HG03571 (cell line): Measurements from ENCODE around the gene RFX7.

Experiments used
- ATAC-seq: cut with Tn5 transposase; IDR thresholded peaks from one replicate; pipeline ENCODE4 v1.9.1; 2021; ENCODE audit not compliant: unreplicated experiment

RFX7 gene

DNA sequence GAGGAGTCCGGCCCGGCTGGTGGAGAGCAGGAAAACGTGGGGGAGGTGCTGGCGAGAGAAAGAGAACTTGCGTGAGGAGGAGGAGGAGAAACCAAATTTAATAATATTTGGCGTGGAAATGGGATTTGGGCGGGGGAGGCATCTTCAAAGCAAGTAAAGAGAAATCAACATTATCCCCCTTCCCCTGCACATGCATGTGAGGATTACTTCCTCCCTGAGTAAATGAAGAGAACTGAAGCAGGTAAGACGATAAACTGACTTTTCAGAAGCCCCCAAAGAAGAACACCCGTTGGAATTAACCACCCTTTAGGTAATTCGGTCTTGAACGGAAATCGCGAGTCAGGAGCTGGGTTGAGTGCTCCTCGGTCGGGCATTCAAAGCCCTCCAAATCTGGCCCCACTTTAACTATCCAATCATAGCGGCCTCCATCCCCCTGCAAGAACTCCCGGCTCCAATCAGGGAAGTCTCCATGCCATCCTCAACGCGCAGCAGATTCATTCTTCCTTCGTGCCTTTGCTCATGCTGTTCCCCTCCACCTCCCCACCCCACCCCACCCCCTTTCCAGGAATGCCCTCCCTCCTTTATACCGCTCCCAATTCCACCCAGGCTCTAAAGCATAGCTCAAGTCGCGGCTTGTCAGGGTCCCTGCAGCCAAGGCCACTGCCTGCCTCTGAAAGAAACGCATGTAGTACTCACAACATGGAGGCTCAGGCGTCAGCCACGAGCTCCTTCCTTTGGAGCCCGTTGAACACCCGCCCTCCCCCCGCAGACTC is 545 bp upstream of the RFX7 start:
- no peak for ATAC-seq

DNA sequence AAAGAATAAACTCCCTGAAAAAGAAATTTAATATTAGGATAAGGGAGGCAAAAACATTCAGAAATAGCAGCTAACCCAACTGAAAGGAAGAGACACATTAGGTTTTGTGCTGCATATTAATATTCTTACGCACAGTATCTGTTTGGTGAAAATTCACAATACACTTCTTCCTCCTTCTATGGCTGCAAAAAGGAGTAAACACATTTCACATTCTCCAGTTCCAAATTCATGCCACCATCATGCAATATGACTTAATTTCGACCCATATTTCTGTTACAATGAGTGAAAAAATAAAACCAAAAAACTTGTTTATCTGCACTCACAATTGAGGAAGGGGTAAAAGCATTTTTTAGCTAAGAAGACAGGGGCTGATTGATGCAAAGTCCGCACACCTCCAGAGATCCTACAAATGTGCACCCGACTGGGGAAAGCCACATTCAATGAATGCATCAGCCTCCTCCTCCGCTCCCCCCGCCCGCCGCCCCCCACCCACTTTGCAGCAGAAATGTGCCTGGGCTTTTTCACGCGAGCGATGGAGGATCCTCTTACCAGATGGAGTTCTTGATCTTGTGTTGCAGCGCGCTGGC is 1.0 kb downstream of the RFX7 start:
- ATAC-seq: no peak

DNA sequence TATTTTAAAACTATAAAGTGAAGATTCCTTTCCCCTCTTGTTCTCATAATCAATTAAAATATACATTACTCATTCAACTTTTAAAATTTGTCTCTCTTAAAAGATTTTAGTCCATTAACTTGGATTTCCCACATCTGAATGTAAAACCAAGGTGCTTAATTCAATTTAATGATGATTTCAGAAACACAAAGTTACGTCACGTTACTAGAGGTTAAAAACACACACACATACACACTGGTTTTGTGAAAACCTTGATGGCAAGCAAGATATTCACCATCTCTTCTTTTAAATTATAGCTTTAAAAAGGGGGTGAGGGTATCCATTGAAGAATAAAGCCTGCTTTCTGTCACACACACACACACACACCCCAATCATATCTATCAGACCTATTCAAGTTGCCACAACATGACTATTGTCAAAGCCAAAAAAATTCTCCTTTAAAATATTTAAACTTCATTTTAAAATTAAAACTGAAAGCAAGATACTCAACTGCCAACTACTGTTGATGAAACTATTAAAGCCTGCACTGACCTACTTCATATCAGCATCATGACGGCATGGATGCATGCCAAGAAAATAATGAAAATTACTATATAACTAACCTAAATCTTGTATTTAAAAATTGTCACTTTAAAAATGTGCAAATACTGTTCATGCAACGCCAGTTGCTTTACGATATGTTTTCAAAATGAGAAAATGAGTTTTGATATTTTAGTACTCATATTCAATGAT is 2.1 kb downstream of the RFX7 start:
- no peak for ATAC-seq

DNA sequence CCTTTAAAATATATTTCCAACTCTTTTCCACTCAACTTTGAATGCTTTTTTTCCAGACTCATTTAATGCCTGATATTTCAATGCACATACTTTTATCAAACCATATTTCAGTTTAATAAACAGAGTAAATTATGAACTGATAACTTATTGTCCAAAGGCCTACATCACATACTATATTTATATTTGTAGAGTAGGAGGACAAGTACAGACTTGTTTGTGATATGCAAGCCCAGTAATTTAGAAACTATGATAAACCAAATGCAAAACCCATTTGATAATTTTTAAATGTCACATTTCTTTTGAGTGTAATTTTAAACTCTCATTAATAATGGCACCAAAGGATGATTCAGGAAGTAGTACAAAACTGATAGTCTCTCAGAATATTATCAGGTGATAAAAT is 3.3 kb downstream of the RFX7 start:
- ATAC-seq: no peak

DNA sequence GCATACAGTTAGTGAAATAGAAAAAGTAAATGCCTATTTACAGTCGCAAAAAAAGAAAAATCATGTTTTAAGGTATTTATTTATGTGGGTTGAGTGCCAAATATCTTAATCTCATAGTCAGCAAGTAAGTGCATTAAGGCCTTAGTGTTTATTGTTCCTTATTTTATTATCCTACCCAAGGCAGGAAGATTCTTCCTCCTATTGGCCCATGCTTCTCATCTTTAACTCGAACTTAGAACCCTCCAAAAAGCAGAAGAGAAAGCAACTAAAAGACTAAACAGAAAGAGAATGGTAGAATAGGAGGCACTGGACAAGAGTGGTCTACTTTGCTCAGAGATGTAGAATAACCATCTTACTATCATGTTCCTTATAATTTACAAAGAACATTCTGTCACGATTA is 7.5 kb downstream of the RFX7 start:
- no peak for ATAC-seq

DNA sequence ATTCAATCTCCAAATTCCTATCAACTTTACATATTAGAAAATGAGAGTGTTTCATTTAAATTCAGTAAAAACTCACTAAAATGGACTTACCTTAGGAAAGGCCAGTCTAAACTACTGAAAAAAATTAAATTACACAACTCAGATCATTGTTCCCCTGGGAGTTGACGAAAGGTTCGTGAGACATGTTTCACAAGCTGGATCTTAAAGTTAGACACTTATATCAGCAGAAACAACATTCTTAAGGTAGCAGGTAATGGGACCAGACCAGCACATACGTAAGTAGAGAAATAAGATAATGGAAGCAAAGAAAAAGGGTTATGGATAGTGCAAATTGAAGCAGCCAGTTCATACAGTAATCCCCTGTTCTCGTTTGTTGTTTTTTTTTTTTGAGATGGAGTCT is 8.9 kb downstream of the RFX7 start:
- ATAC-seq: no peak

DNA sequence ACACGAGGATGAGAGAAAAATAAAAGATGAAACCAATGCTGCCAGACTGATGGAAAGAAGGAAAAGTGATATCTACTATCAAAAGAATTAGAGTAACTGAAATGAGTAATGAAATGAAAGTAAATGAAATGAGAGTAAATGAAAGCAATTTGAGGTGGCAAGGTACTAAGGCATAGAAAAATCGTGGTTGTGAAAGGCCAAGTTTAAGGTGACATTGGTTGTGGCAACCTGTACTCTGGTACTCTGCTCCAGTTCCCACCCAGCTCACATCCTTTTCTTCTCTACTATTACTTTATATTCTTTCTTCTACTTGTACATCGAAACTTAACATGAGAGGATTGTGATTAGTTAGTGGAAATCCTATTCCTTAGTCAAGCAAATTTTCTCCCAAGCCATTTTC is 10.1 kb downstream of the RFX7 start:
- no peak for ATAC-seq

DNA sequence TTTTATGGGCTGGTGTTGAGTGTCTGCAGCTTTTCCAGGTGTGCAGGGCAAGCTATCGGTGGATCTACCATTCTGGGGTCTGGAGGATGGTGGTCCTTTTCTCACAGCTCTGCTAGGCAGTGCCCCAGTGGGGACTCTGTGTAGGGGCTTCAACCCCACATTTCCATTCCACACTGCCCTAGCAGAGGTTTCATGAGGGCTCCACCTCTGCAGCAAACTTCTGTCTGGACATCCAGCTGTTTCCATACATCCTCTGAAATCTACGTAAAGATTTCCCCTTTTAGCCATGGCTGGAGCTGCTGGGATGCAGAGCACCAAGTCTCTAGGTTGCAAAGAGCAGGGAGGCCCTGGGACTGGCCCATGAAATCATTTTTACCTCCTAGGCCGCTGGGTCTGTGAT is 11.6 kb downstream of the RFX7 start:
- no peak for ATAC-seq

DNA sequence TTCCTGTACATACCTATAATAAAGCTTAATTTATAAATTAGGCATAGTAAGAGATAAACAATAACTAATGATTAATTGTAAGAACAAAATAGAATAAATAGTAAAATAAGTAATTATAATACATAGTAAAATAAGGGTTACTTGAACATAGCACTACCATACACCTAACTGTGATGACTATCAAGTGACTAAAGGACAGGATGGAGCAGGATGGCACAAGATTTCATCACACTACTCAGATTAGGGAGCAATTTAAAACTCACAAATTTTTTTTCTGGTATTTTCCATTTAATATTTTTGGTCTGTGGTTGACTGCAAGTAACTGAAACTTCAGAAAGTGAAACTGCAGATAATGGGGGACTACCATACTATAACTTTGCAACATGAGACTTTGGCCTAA is 14.8 kb downstream of the RFX7 start:
- ATAC-seq: no peak

DNA sequence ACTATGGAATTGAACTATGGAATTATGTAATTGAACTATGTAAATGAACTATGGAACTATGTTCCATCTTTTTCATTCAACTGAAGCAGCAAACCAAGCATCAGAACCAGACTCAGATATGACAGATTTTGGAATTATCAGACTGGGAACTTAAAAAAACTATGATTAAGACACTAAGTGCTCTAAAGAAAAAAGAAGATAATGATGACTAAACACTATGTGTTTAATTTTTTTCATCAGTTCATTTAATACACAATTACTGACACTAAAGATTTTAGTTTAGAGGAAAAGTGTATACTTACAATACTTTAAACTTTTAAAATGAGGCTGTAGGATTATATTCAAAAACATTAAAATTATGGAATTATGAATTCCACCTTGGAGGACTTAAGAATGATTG is 15.3 kb downstream of the RFX7 start:
- no peak for ATAC-seq

DNA sequence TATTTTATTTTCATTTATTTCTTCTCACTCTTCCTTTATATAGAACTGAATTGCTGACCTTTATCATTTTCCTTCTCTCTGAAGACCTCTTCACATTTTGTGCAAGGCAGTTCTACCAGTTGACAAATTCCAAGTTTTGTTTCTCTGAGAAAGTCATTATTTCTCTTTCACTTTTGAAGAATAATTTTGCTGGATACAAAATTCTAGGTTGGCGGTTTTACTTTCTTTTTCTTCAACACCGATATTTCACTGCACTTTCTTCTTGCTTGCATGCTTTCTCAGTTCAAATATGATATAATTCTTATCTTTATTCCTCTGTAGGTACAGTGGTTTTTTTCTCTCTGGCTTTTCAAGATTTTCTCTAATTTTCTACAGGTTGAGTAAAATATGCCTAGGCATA is 15.9 kb downstream of the RFX7 start:
- ATAC-seq: no peak

DNA sequence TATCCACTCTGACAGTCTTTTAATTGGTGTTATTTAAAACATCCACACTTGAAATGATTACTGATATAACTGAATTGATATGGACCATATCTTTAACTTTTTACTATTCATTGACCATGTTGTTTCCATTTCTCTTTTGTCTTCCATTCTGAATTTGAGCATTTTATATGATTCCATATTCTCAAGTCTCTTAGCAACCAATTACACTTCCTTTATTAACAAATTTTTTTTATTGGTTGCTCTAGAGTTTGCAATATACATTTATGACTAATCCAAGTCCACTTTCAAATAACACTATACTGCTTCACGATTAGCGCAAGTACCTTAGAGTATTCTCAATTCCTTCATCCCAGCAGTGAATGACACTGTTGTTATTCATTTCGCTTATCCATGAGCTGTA is 16.4 kb downstream of the RFX7 start:
- no peak for ATAC-seq

DNA sequence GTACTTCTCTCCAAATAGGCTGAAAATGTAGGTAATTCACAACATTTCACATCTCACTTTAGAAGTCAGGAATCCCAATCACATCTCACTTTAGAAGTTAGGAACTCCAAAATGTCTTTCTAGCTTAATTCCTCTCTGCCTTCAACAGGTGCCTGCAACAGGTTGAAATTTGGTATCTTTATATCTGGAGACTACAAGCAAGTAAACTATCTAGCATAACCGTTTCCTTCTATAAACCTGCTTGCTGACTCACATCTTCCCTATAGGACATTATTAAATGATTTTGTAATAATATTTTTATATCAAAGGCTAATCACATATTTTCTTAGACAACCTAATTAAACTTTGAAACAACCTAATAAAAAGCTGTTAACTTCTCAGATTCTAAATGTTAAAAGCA is 18.2 kb downstream of the RFX7 start:
- no peak for ATAC-seq

DNA sequence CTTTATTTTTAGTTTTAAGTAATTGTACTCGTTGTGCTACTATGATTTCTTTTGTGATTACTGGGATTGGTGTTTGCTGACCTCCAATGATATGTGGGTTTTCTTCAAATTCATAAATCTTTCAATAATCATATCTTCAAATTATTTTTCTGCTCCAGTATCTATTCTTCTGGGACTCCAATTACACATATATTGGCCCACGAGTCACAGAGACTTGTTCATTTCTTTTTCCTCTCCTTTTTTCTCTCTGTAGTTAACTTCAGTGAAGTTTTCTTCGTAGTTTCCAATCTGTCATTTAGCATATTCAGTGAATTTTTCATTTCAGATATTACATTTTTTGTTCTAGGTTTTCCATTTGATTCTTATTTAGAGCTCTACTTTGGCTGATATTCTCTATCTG is 21.4 kb downstream of the RFX7 start:
- ATAC-seq: no peak

DNA sequence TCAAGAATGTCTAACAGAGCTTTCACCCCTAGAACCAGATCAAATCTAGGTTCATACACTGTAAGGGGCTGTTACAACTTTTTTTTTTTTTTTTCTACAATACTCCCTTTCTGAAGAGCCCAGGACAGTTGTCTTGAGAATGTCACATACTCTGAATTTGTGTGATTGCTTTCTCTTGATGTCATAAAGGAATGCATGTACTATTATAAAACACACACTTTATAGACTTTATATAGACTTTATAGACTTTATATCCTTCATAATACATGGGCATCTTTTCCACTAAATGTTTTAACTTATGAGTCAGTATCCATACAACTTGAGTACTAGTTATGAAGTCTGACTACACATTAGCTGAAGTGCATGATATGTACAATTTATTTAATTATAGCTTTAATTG is 26.3 kb downstream of the RFX7 start:
- ATAC-seq: no peak

DNA sequence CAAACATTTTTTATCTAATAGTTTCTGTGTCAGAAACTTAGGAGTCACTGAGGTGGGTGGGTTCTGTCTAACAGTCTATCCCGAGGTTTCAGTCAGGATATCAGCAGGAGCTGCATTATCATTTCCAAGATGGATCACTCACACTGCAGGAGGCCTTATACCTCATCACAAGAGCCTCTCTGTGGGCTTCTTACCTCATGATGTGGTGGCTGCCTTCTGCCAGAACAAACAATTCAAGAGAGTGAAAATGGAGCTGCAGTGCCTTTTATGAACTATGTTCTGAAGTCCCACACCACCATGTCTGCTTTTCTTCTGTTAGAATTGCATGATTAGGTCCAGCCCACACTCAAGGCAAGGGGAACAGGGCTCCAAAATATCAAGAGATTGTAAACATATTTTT is 27.9 kb downstream of the RFX7 start:
- no peak for ATAC-seq

DNA sequence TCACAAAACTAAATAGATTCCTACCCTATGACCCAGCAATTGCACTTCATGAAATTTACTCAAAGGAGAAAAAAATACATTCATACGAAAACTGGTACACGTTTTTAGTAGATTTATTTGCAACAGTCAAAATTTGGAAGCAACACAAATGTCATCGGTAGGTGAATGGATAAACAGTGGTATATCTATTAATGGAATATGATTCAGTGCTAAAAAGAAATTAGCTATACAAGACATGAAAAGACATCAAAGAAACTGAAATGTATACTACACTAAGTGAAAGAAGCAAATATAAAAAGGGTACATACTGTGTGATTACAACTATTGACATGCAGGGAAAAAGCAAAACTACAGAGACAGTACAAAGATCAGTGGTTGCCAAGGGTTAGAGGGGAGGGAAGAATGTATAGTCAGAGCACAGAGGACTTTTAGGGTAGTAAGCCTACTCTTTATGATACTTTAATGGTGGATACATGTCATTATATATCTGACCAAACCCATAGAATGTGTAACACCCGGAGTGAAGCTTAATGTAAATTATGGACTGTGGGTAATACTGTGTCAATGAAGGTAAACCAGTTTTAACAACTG is 31.6 kb downstream of the RFX7 start:
- ATAC-seq: no peak

DNA sequence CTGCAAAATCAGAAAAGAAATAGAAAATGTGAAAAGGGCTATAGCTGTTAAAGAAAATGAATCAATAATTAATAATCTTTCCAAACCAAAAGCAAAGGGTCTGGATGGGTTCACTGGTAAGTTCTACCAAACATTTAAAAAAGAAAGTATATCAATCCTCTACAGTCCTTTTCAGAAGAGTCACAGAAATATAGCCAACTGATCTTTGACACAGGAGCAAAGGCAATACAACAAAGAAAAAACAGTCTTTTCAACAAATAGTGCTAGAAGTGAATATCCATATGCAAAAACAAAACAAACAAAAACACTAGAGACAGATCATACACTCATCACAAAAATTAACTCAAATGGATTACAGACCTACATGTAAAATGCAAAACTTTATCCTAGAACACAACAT is 32.6 kb downstream of the RFX7 start:
- ATAC-seq: no peak

DNA sequence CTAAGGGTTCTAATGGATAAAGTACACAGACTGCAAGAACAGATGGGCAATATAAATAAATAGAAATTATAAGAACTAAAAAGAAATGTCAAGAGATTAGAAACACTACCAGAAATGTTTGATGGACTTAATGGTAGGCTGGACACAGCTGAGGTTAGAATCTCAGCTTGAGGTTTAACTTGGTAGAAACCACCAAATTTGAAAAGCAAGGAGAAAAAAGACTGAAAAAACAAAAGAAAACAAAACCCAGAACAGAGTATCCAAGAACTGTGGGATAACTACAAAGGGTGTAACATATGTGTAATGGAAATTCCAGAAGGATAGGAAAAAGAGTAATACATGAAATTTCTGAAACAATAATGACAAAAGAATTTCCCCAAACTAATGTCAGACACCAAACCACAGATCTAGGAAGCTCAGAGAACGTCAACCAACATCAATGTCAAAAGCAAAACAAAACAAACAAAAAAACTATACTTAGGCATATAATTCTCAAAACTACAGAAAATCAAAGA is 35.0 kb downstream of the RFX7 start:
- no peak for ATAC-seq

DNA sequence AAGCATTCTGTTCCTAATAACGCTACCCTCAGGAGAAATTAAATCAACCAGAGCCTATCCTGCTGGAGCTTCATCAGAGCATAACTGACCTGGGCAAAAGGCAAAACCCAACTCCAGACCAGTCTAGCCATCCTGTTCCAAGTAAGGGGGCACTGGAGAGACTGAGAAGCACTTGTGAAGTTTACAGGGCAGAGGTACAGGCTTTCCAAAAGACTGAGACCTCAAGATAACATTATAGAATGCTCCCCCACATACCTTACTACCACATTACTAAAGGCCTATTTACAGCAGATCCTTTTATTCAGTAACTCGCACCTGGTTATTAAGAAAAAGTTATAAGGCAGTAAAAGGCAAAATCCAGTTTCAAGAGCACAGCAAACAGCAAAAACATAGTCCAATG is 35.5 kb downstream of the RFX7 start:
- no peak for ATAC-seq

DNA sequence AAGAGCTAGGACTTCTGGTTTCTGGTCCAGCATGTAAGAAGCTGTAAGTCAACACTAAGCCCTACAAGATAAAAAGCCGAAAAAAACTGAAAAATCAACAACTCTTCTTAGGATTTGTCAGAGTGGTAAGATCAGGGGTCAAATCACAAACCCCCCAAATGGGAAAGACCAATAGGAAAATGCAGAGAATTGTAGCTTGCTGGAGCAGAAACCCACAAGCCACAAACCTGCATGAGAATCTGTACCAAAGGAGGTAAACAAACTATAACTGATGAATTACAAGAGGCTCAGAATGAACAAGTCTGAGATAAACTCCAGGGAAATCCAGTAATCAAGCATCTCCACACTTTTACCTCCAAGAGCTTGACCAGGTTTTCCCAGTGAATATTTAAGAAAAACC is 36.0 kb downstream of the RFX7 start:
- peak; percentile 30 for ATAC-seq

DNA sequence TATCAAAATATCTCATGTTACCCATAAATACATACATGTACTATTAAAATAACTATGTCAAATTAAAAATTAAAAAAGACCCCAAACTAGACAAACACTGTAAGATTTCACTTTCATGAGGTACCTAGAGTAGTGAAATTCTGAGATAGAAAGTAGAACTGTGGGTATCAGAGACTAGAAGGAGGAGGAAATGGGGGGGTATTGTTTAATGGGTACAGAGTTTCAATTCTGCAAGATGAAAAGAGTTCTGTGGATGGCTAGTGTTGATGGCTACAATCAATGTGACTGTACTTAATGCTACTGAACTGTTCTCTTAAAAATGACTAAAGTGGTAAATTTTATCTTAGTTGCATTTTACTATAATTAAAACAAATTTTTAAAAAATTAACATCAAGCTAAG is 36.6 kb downstream of the RFX7 start:
- peak; percentile 71 for ATAC-seq
